IPS-20b (cell line): ENCODE data around the gene YY2.
"Not testable (repeated sequence)": the region's sequence is repeated elsewhere in the genome, so short reads cannot be mapped to it uniquely, and the experiment has no call there.

ENCODE experiments used
- H3K27ac ChIP-seq: one replicate; pipeline ENCODE4 v1.5.1; 2013; ENCODE audit warnings: low read length
- H3K27me3 ChIP-seq: 2 replicates; pipeline ENCODE4 v1.6.1; 2013; ENCODE audit warnings: mild to moderate bottlenecking, low read length, inconsistent platforms; ENCODE audit not compliant: insufficient read depth
- H3K36me3 ChIP-seq: 2 replicates; pipeline ENCODE4 v1.6.1; 2013; ENCODE audit warnings: low read depth, mild to moderate bottlenecking, inconsistent platforms, low read length, moderate library complexity; ENCODE audit not compliant: insufficient read depth
- H3K4me1 ChIP-seq: 2 replicates; pipeline ENCODE4 v1.6.1; 2013; ENCODE audit warnings: mild to moderate bottlenecking, control low read depth, inconsistent platforms, low read length, moderate library complexity; ENCODE audit not compliant: insufficient read depth
- H3K4me3 ChIP-seq: 2 replicates; pipeline ENCODE4 v1.5.1; 2013; ENCODE audit warnings: mild to moderate bottlenecking, low read length, inconsistent platforms
- H3K9ac ChIP-seq: 2 replicates; pipeline ENCODE4 v1.6.1; 2013; ENCODE audit warnings: low read depth, mild to moderate bottlenecking, inconsistent platforms, low read length, moderate library complexity
- H3K9me3 ChIP-seq: 2 replicates; pipeline ENCODE4 v1.6.1; 2013; ENCODE audit warnings: mild to moderate bottlenecking, low read depth, low read length, inconsistent platforms; ENCODE audit not compliant: insufficient read depth

The YY2 gene

GRCh38 chrX:21839334-21840192 is 16.2 kb upstream of the YY2 start, which contains the start of gene MBTPS2:
TSS of gene MBTPS2 (plus strand) at chrX:21839617. CDS start at chrX:21839735, 118 bp downstream.
- H3K27ac ChIP-seq, result peak within 1 kb of the TSS; percentile 57
- peak within 1 kb of the TSS; percentile 90 for H3K9ac ChIP-seq
- no peaks in the 10 kb centered on the region for H3K9me3 ChIP-seq
- no peaks in the 10 kb centered on the region for H3K4me1 ChIP-seq
- peaks cover 4% of the 10 kb centered on the region; the same call in 1 of the 2 replicates for H3K36me3 ChIP-seq
- peak within 1 kb of the TSS; percentile 91 for H3K4me3 ChIP-seq
- no peaks in the 10 kb centered on the region for H3K27me3 ChIP-seq

GRCh38 chrX:21840193-21840545 is 15.6 kb upstream of the YY2 start:
- Histone ChIP-seq H3K9me3 (no peaks in the 10 kb centered on the region), H3K4me1 (no peaks in the 10 kb centered on the region), H3K27me3 (no peaks in the 10 kb centered on the region), H3K4me3 (peak overlapping the region; percentile 91), H3K27ac (peak overlapping the region; percentile 57), H3K36me3 (peaks cover 4% of the 10 kb centered on the region; the same call in 1 of the 2 replicates), H3K9ac (peak overlapping the region; percentile 90)

GRCh38 chrX:21843179-21843578 is 12.6 kb upstream of the YY2 start:
- no peak overlapping the region for H3K27ac ChIP-seq
- H3K36me3 ChIP-seq, result peaks cover 15% of the 10 kb centered on the region; the same call in 1 of the 2 replicates
- H3K27me3 ChIP-seq, result no peaks in the 10 kb centered on the region
- no peak overlapping the region for H3K9ac ChIP-seq
- no peaks in the 10 kb centered on the region for H3K4me1 ChIP-seq
- H3K9me3 ChIP-seq, result no peaks in the 10 kb centered on the region
- H3K4me3 ChIP-seq, result no peak overlapping the region

- peaks cover 15% of the 10 kb centered on the region; the same call in 1 of the 2 replicates for H3K36me3 ChIP-seq
- no peak overlapping the region for H3K9ac ChIP-seq
- no peak overlapping the region for H3K27ac ChIP-seq
- no peak overlapping the region for H3K4me3 ChIP-seq
- H3K27me3 ChIP-seq, result no peaks in the 10 kb centered on the region
- H3K4me1 ChIP-seq, result no peaks in the 10 kb centered on the region
- no peaks in the 10 kb centered on the region for H3K9me3 ChIP-seq
Observed at GRCh38 chrX:21845096-21845495, 10.7 kb upstream of the YY2 start.

GRCh38 chrX:21847342-21847741 is 8.4 kb upstream of the YY2 start:
- H3K4me1 ChIP-seq, result no peaks in the 10 kb centered on the region
- no peak overlapping the region for H3K9ac ChIP-seq
- no peak overlapping the region for H3K27ac ChIP-seq
- H3K27me3 ChIP-seq, result no peaks in the 10 kb centered on the region
- no peak overlapping the region for H3K4me3 ChIP-seq
- H3K9me3 ChIP-seq, result no peaks in the 10 kb centered on the region
- peaks cover 21% of the 10 kb centered on the region; the same call in 1 of the 2 replicates for H3K36me3 ChIP-seq

- Histone ChIP-seq H3K36me3 (peaks cover 26% of the 10 kb centered on the region), H3K9me3 (no peaks in the 10 kb centered on the region), H3K9ac (no peak overlapping the region), H3K4me3 (no peak overlapping the region), H3K27ac (no peak overlapping the region), H3K4me1 (no peaks in the 10 kb centered on the region), H3K27me3 (no peaks in the 10 kb centered on the region)
Observed at GRCh38 chrX:21853578-21853977, 2.2 kb upstream of the YY2 start.

GRCh38 chrX:21856504-21856903 is 717 bp downstream of the YY2 start:
- H3K27ac ChIP-seq, result no peak overlapping the region

GRCh38 chrX:21863241-21863640 is 7.5 kb downstream of the YY2 start:
- no peak overlapping the region for H3K27ac ChIP-seq

More at GRCh38 chrX:21856504-21856903, 717 bp downstream of the YY2 start:
- Histone ChIP-seq H3K4me1 (no peaks in the 10 kb centered on the region), H3K4me3 (no peak overlapping the region), H3K9ac (no peak overlapping the region), H3K27me3 (no peaks in the 10 kb centered on the region), H3K36me3 (peaks cover 23% of the 10 kb centered on the region), H3K9me3 (no peaks in the 10 kb centered on the region)

GRCh38 chrX:21865436-21865835 is 9.6 kb downstream of the YY2 start:
- Histone ChIP-seq H3K4me3 (no peak overlapping the region), H3K4me1 (no peaks in the 10 kb centered on the region), H3K27me3 (no peaks in the 10 kb centered on the region), H3K9me3 (no peaks in the 10 kb centered on the region), H3K9ac (no peak overlapping the region), H3K27ac (no peak overlapping the region), H3K36me3 (no peaks in the 10 kb centered on the region)

More at GRCh38 chrX:21863241-21863640, 7.5 kb downstream of the YY2 start:
- H3K36me3 ChIP-seq, result no peaks in the 10 kb centered on the region
- H3K4me1 ChIP-seq, result no peaks in the 10 kb centered on the region
- H3K9ac ChIP-seq, result no peak overlapping the region
- no peak overlapping the region for H3K4me3 ChIP-seq
- no peaks in the 10 kb centered on the region for H3K9me3 ChIP-seq
- H3K27me3 ChIP-seq, result no peaks in the 10 kb centered on the region

GRCh38 chrX:21870494-21870893 is 14.7 kb downstream of the YY2 start:
- no peak overlapping the region for H3K27ac ChIP-seq
- no peak overlapping the region for H3K4me3 ChIP-seq
- no peaks in the 10 kb centered on the region for H3K36me3 ChIP-seq
- no peaks in the 10 kb centered on the region for H3K27me3 ChIP-seq
- H3K9me3 ChIP-seq, result no peaks in the 10 kb centered on the region
- no peaks in the 10 kb centered on the region for H3K4me1 ChIP-seq
- H3K9ac ChIP-seq, result no peak overlapping the region

GRCh38 chrX:21873063-21873775 is 17.4 kb downstream of the YY2 start:
- H3K27ac ChIP-seq, result no peak overlapping the region
- H3K9me3 ChIP-seq, result no peaks in the 10 kb centered on the region
- H3K4me3 ChIP-seq, result no peak overlapping the region
- no peaks in the 10 kb centered on the region for H3K36me3 ChIP-seq
- H3K4me1 ChIP-seq, result no peaks in the 10 kb centered on the region
- no peaks in the 10 kb centered on the region for H3K27me3 ChIP-seq
- H3K9ac ChIP-seq, result no peak overlapping the region

GRCh38 chrX:21874182-21874581 is 18.4 kb downstream of the YY2 start:
- H3K27ac ChIP-seq, H3K36me3 ChIP-seq, H3K4me3 ChIP-seq, H3K9me3 ChIP-seq, H3K9ac ChIP-seq, H3K4me1 ChIP-seq, H3K27me3 ChIP-seq: not testable (repeated sequence)
